ENCODE data around the gene SPOPL. TPM values are rescaled to one million over a fixed set of nuclear protein-coding genes. Genes with fewer than 3 reads are reported as not detected.

SPOPL gene
- total and polyA plus RNA-seq, 10 of the 15 experiments (the other 5 are each of a cell fraction or from before 2014, with no cell fraction given) = 4.0 to 25.0 (median 11.5) TPM

- H3K4me2 ChIP-seq (ENCODE audit: control insufficient read depth, insufficient read depth) = peak overlapping the region; percentile 89
- no peak overlapping the region for H2AFZ ChIP-seq (ENCODE audit: control insufficient read depth, low read depth, low read length)
- ChIA-PET CTCF (interaction anchor here (1.1 to 3.1 kb wide), 6 partner anchors 12 to 128 kb away, joined by 3 to 15 read pairs (median 5); no protein-coding TSS in a partner anchor), RAD21 (ENCODE audit: unreplicated experiment) (interaction anchor here (0.7 to 5.0 kb wide), 10 partner anchors 12 to 283 kb away, joined by 3 to 31 read pairs (median 4); no protein-coding TSS in a partner anchor), SMC1A (ENCODE audit: uncharacterized antibody, unreplicated experiment) (interaction anchor here (0.8 to 10.5 kb wide), 14 partner anchors 12 to 215 kb away, joined by 3 to 142 read pairs (median 5); no protein-coding TSS in a partner anchor), POLR2A (interaction anchor here (1.2 to 2.4 kb wide), 6 partner anchors 16 to 99 kb away, joined by 4 to 29 read pairs (median 6); no protein-coding TSS in a partner anchor)
- H3K27me3 ChIP-seq (replicated peaks in 1 of 2; ENCODE audit: control insufficient read depth in 2 of 2, insufficient read depth in 2 of 2, low read length in 1 of 2) = no peaks in the 10 kb centered on the region
- DNase-seq (ENCODE audit: low read depth, low spot score) (no peak), FAIRE-seq (no peak), ATAC-seq (no peak)
- H3K4me1 ChIP-seq (ENCODE audit: control insufficient read depth, insufficient read depth, low read length) = peaks cover 18% of the 10 kb centered on the region
- H3K9me3 ChIP-seq (replicated peaks; ENCODE audit: control insufficient read depth, insufficient read depth, low read length) = no peaks in the 10 kb centered on the region
- intact Hi-C loops (cut with micrococcal nuclease; ENCODE audit: unreplicated experiment) (loop anchor here (10.0 kb wide), 1 partner anchor 211 kb away; no protein-coding TSS in a partner anchor), in situ Hi-C loops (cut with MboI) (no loop called here)
- peak overlapping the region; percentile 73 for H3K27ac ChIP-seq (ENCODE audit: control insufficient read depth, insufficient read depth)
- H3K4me3 ChIP-seq = peak overlapping the region; percentile 80
- H3K79me2 ChIP-seq (ENCODE audit: control insufficient read depth, insufficient read depth, low read length) = peaks cover 79% of the 10 kb centered on the region
- H3K9ac ChIP-seq (ENCODE audit: control insufficient read depth, insufficient read depth, low read length) = peak overlapping the region; percentile 91
- H3K36me3 ChIP-seq (ENCODE audit: control insufficient read depth in 2 of 2, insufficient read depth in 2 of 2, low read length in 1 of 2) = no peaks in the 10 kb centered on the region; a peak in 1 of 4 replicates
- no peaks in the 10 kb centered on the region for H4K20me1 ChIP-seq (ENCODE audit: control insufficient read depth, insufficient read depth)
- no TSS peak for BruUV-seq (replicated peaks)
- 0% methylated on average over 3 of the region's 3 CpGs for WGBS (ENCODE audit: insufficient coverage, insufficient replicate concordance, low lambda C conversion rate, missing lambda C conversion rate)
- TF ChIP-seq SMARCA5 (IDR thresholded peaks at IDR 0.05) = no peak
- no peak for TF ChIP-seq CUX1 (IDR thresholded peaks at IDR 0.05; ENCODE audit: insufficient replicate concordance, low read depth, low read length)
- TF ChIP-seq RAD21 (IDR thresholded peaks at IDR 0.05; ENCODE audit: insufficient read depth, low read depth, low read length) = no peak
- no peak for TF ChIP-seq PAX5 (IDR thresholded peaks at IDR 0.05; ENCODE audit: borderline replicate concordance, low read depth, low read length)
- TF ChIP-seq POLR2AphosphoS2 (IDR thresholded peaks at IDR 0.05; ENCODE audit: low read depth, low read length) = no peak
- TF ChIP-seq CBX3 (IDR thresholded peaks at IDR 0.05; ENCODE audit: borderline replicate concordance, low read depth) = no peak
- no peak for TF ChIP-seq ZBTB4 (CRISPR knock-in tag; IDR thresholded peaks at IDR 0.05)
- no peak for TF ChIP-seq ZZZ3 (IDR thresholded peaks at IDR 0.05; ENCODE audit: control insufficient read depth, insufficient read length, low read depth)
- no peak for TF ChIP-seq ATF2 (IDR thresholded peaks at IDR 0.05; ENCODE audit: low read length)
- no peak for TF ChIP-seq IRF4 (IDR thresholded peaks at IDR 0.05; ENCODE audit: low read depth, low read length)
- no peak for TF ChIP-seq CTCF (IDR thresholded peaks at IDR 0.05 in 2 of 3, conservative IDR thresholded peaks at IDR 0.05 in 1 of 3; ENCODE audit: control insufficient read depth in 2 of 3, extremely low read depth in 1 of 3, insufficient read depth in 1 of 3, low read depth in 3 of 3, low read length in 3 of 3)
Measured at GRCh38 chr2:138503652-138504051, 2.1 kb downstream of the SPOPL start.
